Measurements from ENCODE around the gene ACOT12.
"Not testable (repeated sequence)": the region's sequence is repeated elsewhere in the genome, so short reads cannot be mapped to it uniquely, and the experiment has no call there.

Gene ACOT12

GRCh38 chr5:81393783-81394718 is at the start of gene ACOT12:
ACOT12 (minus strand) TSS chr5:81394134; CDS start chr5:81394114, 20 bp downstream.
- no peak for DNase-seq

GRCh38 chr5:81435023-81435422 is 41.1 kb upstream of the ACOT12 start:
- no peak for DNase-seq

GRCh38 chr5:81429985-81430384 is 36.1 kb upstream of the ACOT12 start:
- DNase-seq, result no peak

- no peak for DNase-seq
These were observed 35.4 kb upstream of the ACOT12 start for GRCh38 chr5:81429363-81429762.

- no peak for DNase-seq
These were observed 34.9 kb upstream of the ACOT12 start for GRCh38 chr5:81428861-81429260.

GRCh38 chr5:81428446-81428845 is 34.5 kb upstream of the ACOT12 start:
- DNase-seq, result no peak

GRCh38 chr5:81427566-81427965 is 33.6 kb upstream of the ACOT12 start:
- DNase-seq, result no peak

- no peak for DNase-seq
These were observed 32.6 kb upstream of the ACOT12 start for GRCh38 chr5:81426359-81427030.

- DNase-seq, result no peak
These were observed 31.6 kb upstream of the ACOT12 start for GRCh38 chr5:81425569-81425968.

- DNase-seq, result no peak
These were observed 30.8 kb upstream of the ACOT12 start for GRCh38 chr5:81424728-81425127.

GRCh38 chr5:81422671-81423070 is 28.7 kb upstream of the ACOT12 start:
- DNase-seq, result peak; percentile 16

- peak; percentile 94 for DNase-seq
These were observed 26.2 kb upstream of the ACOT12 start for GRCh38 chr5:81420039-81420667.

- no peak for DNase-seq
These were observed 24.7 kb upstream of the ACOT12 start for GRCh38 chr5:81418606-81419005.

GRCh38 chr5:81417052-81417451 is 23.1 kb upstream of the ACOT12 start:
- DNase-seq, result no peak

GRCh38 chr5:81409896-81410295 is 16.0 kb upstream of the ACOT12 start:
- no peak for DNase-seq

- DNase-seq, result no peak
These were observed 15.4 kb upstream of the ACOT12 start for GRCh38 chr5:81409361-81409760.

- no peak for DNase-seq
These were observed 14.6 kb upstream of the ACOT12 start for GRCh38 chr5:81408496-81408895.

- DNase-seq, result not testable (repeated sequence)
These were observed 13.9 kb upstream of the ACOT12 start for GRCh38 chr5:81407811-81408210.

- no peak for DNase-seq
These were observed 11.4 kb upstream of the ACOT12 start for GRCh38 chr5:81405126-81405891.

GRCh38 chr5:81402192-81402930 is 8.4 kb upstream of the ACOT12 start:
- DNase-seq, result no peak

- no peak for DNase-seq
These were observed 7.3 kb upstream of the ACOT12 start for GRCh38 chr5:81401266-81401665.

GRCh38 chr5:81400375-81400774 is 6.4 kb upstream of the ACOT12 start:
- DNase-seq, result no peak

All from kidney glomerular epithelial cell (primary cell).